HG03103 (cell line): ENCODE measurements around the gene CREB3.

Experiments used
- ATAC-seq: cut with Tn5 transposase; IDR thresholded peaks from one replicate; pipeline ENCODE4 v1.9.1; 2021; ENCODE audit warnings: low read depth; ENCODE audit not compliant: unreplicated experiment

CREB3 gene

DNA sequence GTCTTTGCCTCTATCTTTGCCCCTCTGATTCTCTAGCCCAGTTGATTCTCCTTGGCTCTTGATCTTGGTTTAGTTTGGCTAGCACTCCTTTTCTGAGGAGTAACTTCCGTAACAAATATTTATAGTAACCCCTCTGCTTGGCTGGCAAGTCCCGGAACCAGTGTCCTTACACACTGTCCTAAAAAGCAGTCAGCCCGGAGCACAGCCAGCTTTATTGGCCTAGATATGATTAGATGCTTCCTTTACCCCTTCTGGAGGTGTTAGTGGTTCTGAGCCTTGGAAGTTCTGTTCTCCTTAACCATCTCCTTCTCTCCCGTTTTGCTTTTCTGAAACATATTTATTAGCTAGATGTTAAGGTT, 38.6 kb downstream of the CREB3 start:
- no peak for ATAC-seq

DNA sequence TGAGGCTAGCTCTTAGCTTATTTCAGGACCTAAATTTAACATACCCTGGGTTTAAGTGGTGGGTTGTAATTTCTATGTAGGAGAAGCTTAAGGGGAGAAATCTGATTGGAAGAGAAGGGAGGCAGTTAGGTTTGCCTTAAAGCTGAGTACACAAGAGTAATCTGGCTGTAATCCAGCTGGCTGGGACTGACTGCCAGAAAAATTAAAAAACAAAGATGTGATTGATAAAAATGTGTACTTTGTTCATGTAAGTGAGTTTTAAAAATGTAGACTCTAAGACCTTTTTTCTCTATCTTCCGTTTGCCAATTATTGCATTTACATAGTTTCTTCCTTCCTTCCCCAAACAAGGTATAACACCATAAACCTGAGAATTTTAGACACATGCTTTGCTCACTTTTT, 39.1 kb downstream of the CREB3 start:
- no peak for ATAC-seq

DNA sequence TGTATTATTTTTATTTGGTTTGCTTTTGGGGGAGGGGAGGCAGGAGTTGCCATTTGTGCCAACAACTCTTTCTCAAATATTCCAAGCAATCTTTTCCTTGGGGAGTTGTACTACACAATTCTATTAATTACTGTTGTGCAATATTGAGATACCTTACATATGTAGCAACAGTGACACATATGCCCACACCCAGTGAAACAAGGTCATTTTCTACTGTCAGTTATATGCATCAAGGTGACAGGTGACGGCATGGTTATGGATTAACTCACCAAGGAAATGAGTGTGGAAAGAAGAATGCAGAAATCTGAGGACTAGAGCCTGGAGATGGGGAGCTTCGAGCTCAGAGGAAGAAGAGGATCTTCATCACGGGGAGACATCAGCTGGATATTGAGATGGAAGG, 39.5 kb downstream of the CREB3 start:
- no peak for ATAC-seq

DNA sequence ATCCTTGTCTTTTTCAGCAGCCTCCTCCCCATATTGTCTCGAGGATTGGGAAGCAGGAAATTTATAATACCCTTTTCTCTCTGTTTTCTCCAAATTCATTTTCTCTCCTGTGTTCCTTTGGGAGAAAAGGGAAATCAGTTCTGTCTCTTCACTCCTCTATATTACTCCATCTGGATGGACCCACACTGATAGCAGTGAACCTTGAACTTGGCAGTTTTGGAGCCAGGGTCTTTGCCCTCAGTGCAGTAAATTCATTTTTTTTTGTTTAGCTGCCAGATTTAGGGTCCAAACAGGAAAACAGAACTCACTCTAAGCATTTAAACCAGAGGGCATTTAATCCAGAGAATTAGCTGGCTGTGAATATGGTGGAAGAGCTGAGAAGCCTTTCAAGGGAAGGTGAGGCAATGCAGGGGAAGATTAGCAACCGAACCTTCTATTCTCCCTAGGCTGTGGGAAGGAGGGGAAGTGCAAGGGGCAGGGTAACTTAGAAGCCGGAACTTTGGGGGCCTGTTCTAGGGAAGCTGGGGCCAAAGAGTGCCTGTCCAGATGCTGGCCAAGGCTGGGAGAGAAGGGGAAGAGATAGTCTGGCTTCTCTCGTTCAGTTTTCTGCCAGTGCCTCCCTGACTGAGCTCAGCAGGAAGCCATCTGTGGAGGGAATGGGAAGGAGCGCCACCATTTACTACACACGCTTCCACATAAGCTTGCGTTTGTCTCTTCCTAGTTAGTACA, 42.6 kb downstream of the CREB3 start:
- no peak for ATAC-seq

DNA sequence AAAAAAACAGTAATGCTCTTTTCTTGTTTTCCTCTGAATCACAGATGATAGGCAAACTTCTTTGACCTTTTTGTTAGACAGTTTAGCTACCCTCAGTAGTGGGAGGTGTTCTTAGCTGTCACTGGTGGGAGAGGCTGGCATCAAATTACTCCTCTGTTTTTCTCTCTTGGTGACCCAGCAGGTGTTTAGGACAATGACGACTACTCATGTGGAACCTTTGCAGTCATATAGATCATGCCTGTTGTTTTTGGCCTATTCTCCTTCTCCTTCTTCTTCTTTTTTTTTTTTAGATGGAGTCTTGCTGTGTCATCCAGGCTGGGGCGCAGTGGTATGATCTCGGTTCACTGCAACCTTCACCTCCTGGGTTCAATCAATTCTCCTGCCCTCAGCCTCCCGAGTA, 43.6 kb downstream of the CREB3 start:
- ATAC-seq, result no peak

DNA sequence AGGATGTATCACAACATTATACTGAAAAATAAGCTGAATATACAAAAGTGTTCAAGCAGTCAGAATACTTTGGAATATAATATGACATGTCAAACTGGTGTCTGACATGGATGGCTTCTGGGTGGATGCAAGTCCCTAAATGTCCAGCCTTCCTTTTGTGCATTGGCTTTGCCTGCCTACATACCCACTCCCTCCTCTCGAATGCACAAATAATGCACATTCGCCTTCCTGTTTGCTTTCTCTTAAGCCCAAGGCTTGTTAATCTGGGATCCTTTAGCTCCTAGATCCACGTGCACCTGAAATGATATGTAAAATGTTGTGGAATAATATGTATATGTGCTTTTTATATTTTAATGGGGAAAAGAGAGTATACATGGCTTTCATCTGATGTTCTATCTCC, 46.0 kb downstream of the CREB3 start:
- no peak for ATAC-seq

DNA sequence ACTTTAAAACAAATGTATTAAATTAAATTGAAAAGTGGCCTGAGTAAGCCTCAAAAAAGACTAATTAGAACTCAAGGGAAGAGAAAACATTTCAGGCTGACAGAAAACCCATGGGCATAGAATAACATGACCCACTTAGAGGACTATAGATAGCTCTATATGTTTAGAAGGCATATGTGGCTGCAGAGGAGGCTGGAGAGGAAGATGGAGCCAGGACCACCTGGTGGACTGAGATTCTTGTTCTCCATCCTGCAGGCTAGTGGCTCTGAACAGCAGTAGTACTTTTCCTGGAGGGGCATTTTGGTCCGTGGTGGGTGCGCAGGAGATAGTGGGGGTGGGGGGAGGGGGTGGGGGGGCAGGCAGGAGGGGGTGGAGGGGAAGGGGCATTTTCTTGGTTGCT, 48.6 kb downstream of the CREB3 start:
- no peak for ATAC-seq

DNA sequence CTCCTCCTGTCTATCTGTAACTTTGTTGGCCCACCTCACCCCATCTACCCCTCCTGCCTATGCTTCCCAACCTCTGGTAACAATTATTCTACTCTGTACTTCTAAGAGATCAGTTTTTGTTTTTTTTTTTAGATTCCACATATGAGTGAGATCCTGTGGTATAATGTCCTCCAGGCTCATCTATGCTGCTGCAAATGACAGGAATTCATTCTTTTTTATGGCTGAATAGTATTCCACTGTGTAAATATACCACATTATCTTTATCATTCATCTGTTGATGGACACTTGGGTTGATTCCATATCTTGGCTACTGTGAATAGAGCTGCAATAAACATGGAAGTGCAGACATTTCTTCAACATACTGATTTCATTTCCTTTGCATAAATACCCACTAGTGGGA, 51.0 kb downstream of the CREB3 start:
- no peak for ATAC-seq
